ENCODE results near the gene LENEP.

DNA sequence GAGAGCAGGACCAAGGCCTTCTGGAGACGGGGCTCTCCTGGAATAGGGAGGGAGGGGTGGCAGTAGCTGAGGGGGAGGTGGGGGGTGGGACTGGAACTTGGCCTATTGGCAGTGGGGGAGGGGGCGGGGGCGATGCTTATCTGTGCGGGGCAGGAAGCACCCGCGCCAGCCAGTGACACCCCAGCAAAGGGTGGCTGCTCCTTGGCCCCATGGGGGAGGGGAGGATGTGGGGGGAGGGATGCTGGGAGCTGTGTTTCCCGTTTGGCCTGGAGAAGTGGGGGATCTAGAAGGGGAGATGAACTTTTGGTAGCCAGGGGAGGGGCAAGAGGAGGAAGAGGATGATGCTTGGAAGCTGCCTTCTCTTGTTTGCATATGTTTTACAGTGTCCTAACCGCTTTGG is 20.2 kb downstream of the LENEP start:
- no peak for TF ChIP-seq CTCF (IDR thresholded peaks at IDR 0.05)
- no peak for TF ChIP-seq POLR2A (IDR thresholded peaks at IDR 0.05)
